GM12878 (cell line): ENCODE data around the gene VARS2. TPM values are rescaled to one million over a fixed set of nuclear protein-coding genes. Genes with fewer than 3 reads are reported as not detected.

Experiments
- ATAC-seq: fragments of 200-7000 bp; cut with Tn5 transposase; 3 replicates; pipeline ENCODE4 v1.9.1; 2020; ENCODE audit warnings: mild to moderate bottlenecking, moderate library complexity
- BruUV-seq: library from RNA; stranded (reverse); fragments of 400-500 nt; replicated peaks from 2 replicates; lab custom pipeline; 2021; lab: Mats Ljungman, UMichigan
- CTCF ChIA-PET: fragments of 300-600 bp; sonication (Branson Sonifier 250); formaldehyde crosslinking; extraction: SDS; loops from one replicate; lab custom pipeline; 2021; ENCODE audit warnings: inconsistent platforms; lab: Yijun Ruan, JAX
- POLR2A ChIA-PET: fragments of 350-600 bp; formaldehyde crosslinking; extraction: SDS; loops from one replicate; lab custom pipeline; 2021; ENCODE audit warnings: inconsistent platforms; lab: Charles Lee
- RAD21 ChIA-PET: fragments of 300-600 bp; sonication (Branson Sonifier 250); formaldehyde crosslinking; loops from one replicate; lab custom pipeline; 2023; ENCODE audit warnings: antibody characterized with exemption; ENCODE audit not compliant: unreplicated experiment; lab: Charles Lee
- SMC1A ChIA-PET: fragments of 300-600 bp; sonication (Branson Sonifier 250); formaldehyde crosslinking; loops from one replicate; lab custom pipeline; 2023; ENCODE audit not compliant: unreplicated experiment, uncharacterized antibody; lab: Charles Lee
- DNase-seq: peaks from one replicate; pipeline ENCODE4 v3.0.0-alpha.2; 2011; ENCODE audit warnings: low read depth, low spot score
- FAIRE-seq: peaks from 3 replicates; lab custom pipeline; 2011; peaks lifted over from hg19 to GRCh38; lab: Jason Lieb, UNC
- H2AFZ ChIP-seq: 2 replicates; pipeline ENCODE4 v1.6.0; 2011; ENCODE audit warnings: low read depth, low read length, control low read depth; ENCODE audit not compliant: control insufficient read depth
- H3K27ac ChIP-seq: 2 replicates; pipeline ENCODE4 v1.5.1; 2011; ENCODE audit warnings: control low read depth; ENCODE audit not compliant: control insufficient read depth, insufficient read depth
- H3K27me3 ChIP-seq, 2 experiments: replicated peaks in 1 of 2; 2 replicates each; pipeline versions ENCODE4 v1.6.0 to v1.6.1; 2011; ENCODE audit warnings: low read length in 1 of 2; ENCODE audit not compliant: control insufficient read depth in 2 of 2, insufficient read depth in 2 of 2
- H3K36me3 ChIP-seq, 2 experiments: 2 replicates each; pipeline ENCODE4 v1.5.1; 2011; ENCODE audit warnings: low read length in 1 of 2; ENCODE audit not compliant: control insufficient read depth in 2 of 2, insufficient read depth in 2 of 2
- H3K4me1 ChIP-seq: 2 replicates; pipeline ENCODE4 v1.6.1; 2011; ENCODE audit warnings: mild to moderate bottlenecking, low read length, moderate library complexity, mixed read lengths; ENCODE audit not compliant: control insufficient read depth, insufficient read depth
- H3K4me2 ChIP-seq: 2 replicates; pipeline ENCODE4 v1.6.0; 2011; ENCODE audit warnings: control low read depth; ENCODE audit not compliant: control insufficient read depth, insufficient read depth
- H3K4me3 ChIP-seq: fragments of 200-600 bp; sonication (generic); 2 replicates; pipeline ENCODE4 v1.5.1; 2016
- H3K79me2 ChIP-seq: 2 replicates; pipeline ENCODE4 v1.6.0; 2011; ENCODE audit warnings: low read length; ENCODE audit not compliant: control insufficient read depth, insufficient read depth
- H3K9ac ChIP-seq: 2 replicates; pipeline ENCODE4 v1.8.0; 2011; ENCODE audit warnings: low read length, control low read depth, mixed read lengths; ENCODE audit not compliant: control insufficient read depth, insufficient read depth
- H3K9me3 ChIP-seq: replicated peaks from 3 replicates; pipeline ENCODE4 v1.5.1; 2011; ENCODE audit warnings: mild to moderate bottlenecking, low read length; ENCODE audit not compliant: control insufficient read depth, insufficient read depth
- H4K20me1 ChIP-seq: 2 replicates; pipeline ENCODE4 v1.6.0; 2011; ENCODE audit not compliant: control insufficient read depth, insufficient read depth
- FOS ChIP-seq: IDR thresholded peaks from 3 replicates; pipeline ENCODE4 v1.6.1; 2011; ENCODE audit warnings: borderline replicate concordance; ENCODE audit not compliant: insufficient read length; ENCODE audit errors: extremely low read depth
- MTA2 ChIP-seq: fragments of 450-650 bp; IDR thresholded peaks from 2 replicates; pipeline ENCODE4 v1.6.1; 2016; ENCODE audit warnings: low read depth, mild to moderate bottlenecking, moderate library complexity
- NFIC ChIP-seq: IDR thresholded peaks from 2 replicates; pipeline ENCODE4 v1.6.1; 2012; ENCODE audit warnings: low read depth, mild to moderate bottlenecking, inconsistent platforms, low read length, moderate library complexity
- NR2C2 ChIP-seq: IDR thresholded peaks from 2 replicates; pipeline ENCODE4 v1.6.1; 2011; ENCODE audit warnings: borderline replicate concordance, low read depth; ENCODE audit not compliant: control insufficient read depth, insufficient read length
- NR2F1 ChIP-seq: fragments of 450-650 bp; conservative IDR thresholded peaks from 2 replicates; pipeline ENCODE4 v1.6.1; 2017; ENCODE audit warnings: mild to moderate bottlenecking
- SRF ChIP-seq, 2 experiments: IDR thresholded peaks; 2 replicates each; pipeline ENCODE4 v1.6.1; 2011; ENCODE audit warnings: low read depth in 2 of 2, low read length in 2 of 2, mild to moderate bottlenecking in 1 of 2, moderate library complexity in 1 of 2
- WGBS: methylation state at CpG from one replicate; pipeline ENCODE4 v1.1.6; 2016; ENCODE audit warnings: low lambda C conversion rate; ENCODE audit not compliant: insufficient replicate concordance, insufficient coverage; ENCODE audit errors: missing lambda C conversion rate; 5-methylcytosine and 5-hydroxymethylcytosine counted together
- in situ Hi-C: fragments of 300-500 bp; cut with MboI; formaldehyde crosslinking; loops from 9 replicates; pipeline ENCODE4 v1.14.3; 2018; ENCODE audit warnings: mixed read lengths
- intact Hi-C: fragments of 100-400 bp; cut with micrococcal nuclease; formaldehyde crosslinking; loops from one replicate; pipeline ENCODE4 v1.14.2; 2022; ENCODE audit not compliant: unreplicated experiment
- polyA plus RNA-seq, 11 experiments: library from polyadenylated mRNA; depleted of rRNA in 4 of 11; unstranded in 6 of 11; stranded (reverse) in 5 of 11; fragments of >200 nt; fragmentation: Nextera tagmentation in 4 of 11; fragmentation: Illumina TruSeq in 1 of 11; extraction: Ambion mirVana in 4 of 11; extraction: Trizol in 1 of 11; gene quantifications; 1 replicate in 1 of 11; 2 replicates in 10 of 11; pipeline versions ENCODE4 v1.2.1 to v1.2.3, GENCODE V29; 2011 to 2016; ENCODE audit warnings: inconsistent platforms in 2 of 11, missing spikeins in 2 of 11, low read depth in 1 of 11
- total RNA-seq, 4 experiments: library from RNA; depleted of rRNA in 3 of 4; stranded (reverse); fragments of >200 nt in 3 of 4; fragmentation: Illumina TruSeq in 1 of 4; extraction: Trizol in 1 of 4; gene quantifications; 2 replicates each; pipeline versions ENCODE4 v1.2.1 to v1.2.3, GENCODE V29; 2013 to 2021
- TF ChIP-seq, protein P1 (sequence below): fragments of 450-650 bp; formaldehyde crosslinking; IDR thresholded peaks from 2 replicates; pipeline ENCODE4 v1.4.0; 2022; ENCODE audit warnings: mild to moderate bottlenecking, moderate library complexity
- TF ChIP-seq, protein P2 (sequence below): IDR thresholded peaks from 2 replicates; pipeline ENCODE4 v1.6.1; 2011; ENCODE audit warnings: mild to moderate bottlenecking, low read depth, low read length, moderate library complexity; ENCODE audit not compliant: insufficient replicate concordance

The VARS2 gene
- total and polyA plus RNA-seq, 10 of the 15 experiments (the other 5 are each of a cell fraction or from before 2014, with no cell fraction given) = 3.8 to 70.7 (median 49.1) TPM

DNA sequence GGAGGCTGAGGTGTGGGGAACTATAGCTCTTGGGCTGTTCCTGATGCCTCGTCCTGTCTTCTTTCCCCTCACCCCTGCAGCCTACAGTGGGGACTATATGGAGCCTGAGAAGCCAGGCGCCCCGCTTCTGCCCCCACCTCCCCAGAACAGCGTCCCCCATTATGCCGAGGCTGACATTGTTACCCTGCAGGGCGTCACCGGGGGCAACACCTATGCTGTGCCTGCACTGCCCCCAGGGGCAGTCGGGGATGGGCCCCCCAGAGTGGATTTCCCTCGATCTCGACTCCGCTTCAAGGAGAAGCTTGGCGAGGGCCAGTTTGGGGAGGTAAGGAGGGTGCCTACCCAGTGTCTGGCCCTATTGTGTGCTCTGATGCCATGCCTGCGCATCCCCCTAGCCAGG is 17.5 kb upstream of the VARS2 start:
- Histone ChIP-seq H3K27ac (no peak overlapping the region), H3K79me2 (no peaks in the 10 kb centered on the region), H3K9ac (no peak overlapping the region), H3K4me2 (no peak overlapping the region), H2AFZ (no peak overlapping the region), H3K4me3 (no peak overlapping the region), H3K36me3 (peaks cover 4 to 10% of the 10 kb centered on the region in 2 experiments; a peak in 3 of 4 replicates), H4K20me1 (no peaks in the 10 kb centered on the region), H3K27me3 (no peaks in the 10 kb centered on the region), H3K4me1 (peaks cover 15% of the 10 kb centered on the region), H3K9me3 (no peaks in the 10 kb centered on the region)
- intact Hi-C loops (no loop called here), in situ Hi-C loops (no loop called here)
- ChIA-PET RAD21 (interaction anchor here (0.7 kb wide), 1 partner anchor 17 kb away, joined by 3 read pairs; the partner anchor contains the start of gene VARS2), SMC1A (interaction anchor here (1.3 to 2.0 kb wide), 3 partner anchors 10 to 167 kb away, joined by 3 to 5 read pairs (median 5); no protein-coding TSS in a partner anchor), POLR2A (interaction anchor here (1.1 kb wide), 1 partner anchor 75 kb away, joined by 5 read pairs; no protein-coding TSS in a partner anchor), CTCF (interaction anchor here (0.7 to 1.8 kb wide), 2 partner anchors 17 to 19 kb away, joined by 3 to 4 read pairs; no protein-coding TSS in a partner anchor)
- WGBS = 52% methylated on average over 13 of the region's 13 CpGs
- ATAC-seq (no peak), FAIRE-seq (no peak), DNase-seq (no peak)
- BruUV-seq = no TSS peak
- TF ChIP-seq FOS (no peak), SRF (IDR thresholded peaks at IDR 0.05; ENCODE audit: low read depth in 2 of 2, low read length in 2 of 2) (no peak)
- TF ChIP-seq, all 136 proteins: peak for 0

DNA sequence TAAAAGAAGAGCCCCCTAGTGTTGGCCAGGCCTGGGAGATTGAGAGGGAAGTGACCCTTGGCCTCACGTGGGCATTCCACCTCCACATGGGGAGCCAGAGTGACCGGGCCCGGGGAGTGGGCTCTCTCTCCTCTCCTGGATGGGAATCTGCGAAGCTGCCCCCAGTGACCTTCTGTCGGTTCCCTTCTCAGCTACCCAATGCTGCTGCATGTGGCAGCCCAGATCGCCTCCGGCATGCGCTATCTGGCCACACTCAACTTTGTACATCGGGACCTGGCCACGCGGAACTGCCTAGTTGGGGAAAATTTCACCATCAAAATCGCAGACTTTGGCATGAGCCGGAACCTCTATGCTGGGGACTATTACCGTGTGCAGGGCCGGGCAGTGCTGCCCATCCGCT is 16.2 kb upstream of the VARS2 start:
- no peak overlapping the region for H2AFZ ChIP-seq
- H3K4me3 ChIP-seq = no peak overlapping the region
- CTCF ChIA-PET = no interaction called here
- FAIRE-seq (no peak), ATAC-seq (no peak), DNase-seq (no peak)
- no peak overlapping the region for H3K9ac ChIP-seq
- in situ Hi-C loops (no loop called here), intact Hi-C loops (no loop called here)
- WGBS = 85% methylated on average over 16 of the region's 16 CpGs
- POLR2A ChIA-PET = no interaction called here
- H3K36me3 ChIP-seq = peaks cover 4 to 10% of the 10 kb centered on the region in 2 experiments; a peak in 3 of 4 replicates
- RAD21 ChIA-PET = no interaction called here
- no peak overlapping the region for H3K4me2 ChIP-seq
- no peaks in the 10 kb centered on the region for H3K79me2 ChIP-seq
- BruUV-seq = no TSS peak
- no peaks in the 10 kb centered on the region for H4K20me1 ChIP-seq
- H3K9me3 ChIP-seq = no peaks in the 10 kb centered on the region
- H3K27ac ChIP-seq = no peak overlapping the region
- SMC1A ChIA-PET = no interaction called here
- H3K27me3 ChIP-seq = no peaks in the 10 kb centered on the region
- peaks cover 22% of the 10 kb centered on the region for H3K4me1 ChIP-seq
- TF ChIP-seq, protein P1, sequence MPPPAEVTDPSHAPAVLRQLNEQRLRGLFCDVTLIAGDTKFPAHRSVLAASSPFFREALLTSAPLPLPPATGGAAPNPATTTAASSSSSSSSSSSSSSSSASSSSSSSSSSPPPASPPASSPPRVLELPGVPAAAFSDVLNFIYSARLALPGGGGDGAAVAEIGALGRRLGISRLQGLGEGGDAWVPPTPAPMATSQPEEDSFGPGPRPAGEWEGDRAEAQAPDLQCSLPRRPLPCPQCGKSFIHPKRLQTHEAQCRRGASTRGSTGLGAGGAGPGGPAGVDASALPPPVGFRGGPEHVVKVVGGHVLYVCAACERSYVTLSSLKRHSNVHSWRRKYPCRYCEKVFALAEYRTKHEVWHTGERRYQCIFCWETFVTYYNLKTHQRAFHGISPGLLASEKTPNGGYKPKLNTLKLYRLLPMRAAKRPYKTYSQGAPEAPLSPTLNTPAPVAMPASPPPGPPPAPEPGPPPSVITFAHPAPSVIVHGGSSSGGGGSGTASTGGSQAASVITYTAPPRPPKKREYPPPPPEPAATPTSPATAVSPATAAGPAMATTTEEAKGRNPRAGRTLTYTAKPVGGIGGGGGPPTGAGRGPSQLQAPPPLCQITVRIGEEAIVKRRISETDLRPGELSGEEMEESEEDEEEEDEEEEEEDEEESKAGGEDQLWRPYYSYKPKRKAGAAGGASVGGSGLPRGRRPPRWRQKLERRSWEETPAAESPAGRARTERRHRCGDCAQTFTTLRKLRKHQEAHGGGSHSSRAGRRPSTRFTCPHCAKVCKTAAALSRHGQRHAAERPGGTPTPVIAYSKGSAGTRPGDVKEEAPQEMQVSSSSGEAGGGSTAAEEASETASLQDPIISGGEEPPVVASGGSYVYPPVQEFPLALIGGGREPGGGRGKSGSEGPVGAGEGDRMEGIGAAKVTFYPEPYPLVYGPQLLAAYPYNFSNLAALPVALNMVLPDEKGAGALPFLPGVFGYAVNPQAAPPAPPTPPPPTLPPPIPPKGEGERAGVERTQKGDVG (CRISPR knock-in tag) = no peak
- no peak for TF ChIP-seq MTA2
- no peak for TF ChIP-seq NR2F1
- no peak for TF ChIP-seq NR2C2
- no peak for TF ChIP-seq NFIC
- TF ChIP-seq, protein P2, sequence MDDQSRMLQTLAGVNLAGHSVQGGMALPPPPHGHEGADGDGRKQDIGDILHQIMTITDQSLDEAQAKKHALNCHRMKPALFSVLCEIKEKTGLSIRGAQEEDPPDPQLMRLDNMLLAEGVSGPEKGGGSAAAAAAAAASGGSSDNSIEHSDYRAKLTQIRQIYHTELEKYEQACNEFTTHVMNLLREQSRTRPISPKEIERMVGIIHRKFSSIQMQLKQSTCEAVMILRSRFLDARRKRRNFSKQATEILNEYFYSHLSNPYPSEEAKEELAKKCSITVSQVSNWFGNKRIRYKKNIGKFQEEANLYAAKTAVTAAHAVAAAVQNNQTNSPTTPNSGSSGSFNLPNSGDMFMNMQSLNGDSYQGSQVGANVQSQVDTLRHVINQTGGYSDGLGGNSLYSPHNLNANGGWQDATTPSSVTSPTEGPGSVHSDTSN = no peak
